ENCODE data around the gene REX1BD.

DNA sequence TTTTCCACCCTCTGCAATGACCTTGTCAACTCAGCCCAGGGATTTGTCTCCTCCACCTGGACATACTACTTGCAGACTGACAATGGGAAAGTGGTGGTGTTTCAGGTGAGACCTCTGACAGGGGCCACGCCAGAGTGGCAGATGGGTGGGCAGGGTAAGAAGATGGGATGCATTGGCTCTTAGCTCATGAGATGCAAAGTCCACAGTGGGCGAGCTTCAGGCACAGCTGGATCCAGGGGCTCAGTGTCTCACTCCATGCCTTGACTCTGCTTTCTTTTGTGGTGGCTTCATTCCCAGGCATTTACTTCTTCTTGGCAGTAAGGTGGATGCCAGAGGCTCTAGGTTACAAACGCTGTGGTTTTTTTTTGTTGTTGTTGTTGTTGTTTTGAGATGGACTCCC is 27.4 kb downstream of the REX1BD start:
- TF ChIP-seq EZH2 (IDR thresholded peaks at IDR 0.05; ENCODE audit: borderline replicate concordance, insufficient read depth, low read length, poor library complexity, severe bottlenecking) = no peak
- no peak for TF ChIP-seq CTCF (IDR thresholded peaks at IDR 0.05; ENCODE audit: poor library complexity, severe bottlenecking)
- TF ChIP-seq POLR2AphosphoS5 (IDR thresholded peaks at IDR 0.05) = no peak
- no peak for TF ChIP-seq TAF1 (IDR thresholded peaks at IDR 0.05; ENCODE audit: low read depth)
- TF ChIP-seq, protein P1, sequence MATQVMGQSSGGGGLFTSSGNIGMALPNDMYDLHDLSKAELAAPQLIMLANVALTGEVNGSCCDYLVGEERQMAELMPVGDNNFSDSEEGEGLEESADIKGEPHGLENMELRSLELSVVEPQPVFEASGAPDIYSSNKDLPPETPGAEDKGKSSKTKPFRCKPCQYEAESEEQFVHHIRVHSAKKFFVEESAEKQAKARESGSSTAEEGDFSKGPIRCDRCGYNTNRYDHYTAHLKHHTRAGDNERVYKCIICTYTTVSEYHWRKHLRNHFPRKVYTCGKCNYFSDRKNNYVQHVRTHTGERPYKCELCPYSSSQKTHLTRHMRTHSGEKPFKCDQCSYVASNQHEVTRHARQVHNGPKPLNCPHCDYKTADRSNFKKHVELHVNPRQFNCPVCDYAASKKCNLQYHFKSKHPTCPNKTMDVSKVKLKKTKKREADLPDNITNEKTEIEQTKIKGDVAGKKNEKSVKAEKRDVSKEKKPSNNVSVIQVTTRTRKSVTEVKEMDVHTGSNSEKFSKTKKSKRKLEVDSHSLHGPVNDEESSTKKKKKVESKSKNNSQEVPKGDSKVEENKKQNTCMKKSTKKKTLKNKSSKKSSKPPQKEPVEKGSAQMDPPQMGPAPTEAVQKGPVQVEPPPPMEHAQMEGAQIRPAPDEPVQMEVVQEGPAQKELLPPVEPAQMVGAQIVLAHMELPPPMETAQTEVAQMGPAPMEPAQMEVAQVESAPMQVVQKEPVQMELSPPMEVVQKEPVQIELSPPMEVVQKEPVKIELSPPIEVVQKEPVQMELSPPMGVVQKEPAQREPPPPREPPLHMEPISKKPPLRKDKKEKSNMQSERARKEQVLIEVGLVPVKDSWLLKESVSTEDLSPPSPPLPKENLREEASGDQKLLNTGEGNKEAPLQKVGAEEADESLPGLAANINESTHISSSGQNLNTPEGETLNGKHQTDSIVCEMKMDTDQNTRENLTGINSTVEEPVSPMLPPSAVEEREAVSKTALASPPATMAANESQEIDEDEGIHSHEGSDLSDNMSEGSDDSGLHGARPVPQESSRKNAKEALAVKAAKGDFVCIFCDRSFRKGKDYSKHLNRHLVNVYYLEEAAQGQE (IDR thresholded peaks at IDR 0.05; ENCODE audit: borderline replicate concordance) = no peak
- no peak for TF ChIP-seq SMC3 (conservative IDR thresholded peaks at IDR 0.05; ENCODE audit: poor library complexity)
- TF ChIP-seq RAD21 (conservative IDR thresholded peaks at IDR 0.05) = no peak
- TF ChIP-seq EP300 (conservative IDR thresholded peaks at IDR 0.05; ENCODE audit: poor library complexity, severe bottlenecking) = no peak
- no peak for TF ChIP-seq MXI1 (conservative IDR thresholded peaks at IDR 0.05; ENCODE audit: poor library complexity, severe bottlenecking)
